ES-I3 (cell line): ENCODE results near the gene PITPNM3.

ENCODE experiments used
- H3K36me3 ChIP-seq: 2 replicates; pipeline ENCODE4 v1.6.1; 2013; ENCODE audit warnings: mild to moderate bottlenecking, low read length, control low read depth, moderate library complexity; ENCODE audit not compliant: insufficient read depth
- H3K4me1 ChIP-seq: 2 replicates; pipeline ENCODE4 v1.6.1; 2013; ENCODE audit warnings: mild to moderate bottlenecking, control low read depth, low read length; ENCODE audit not compliant: insufficient read depth
- H3K9ac ChIP-seq: 2 replicates; pipeline ENCODE4 v1.6.1; 2013; ENCODE audit warnings: low read depth, mild to moderate bottlenecking, low read length, moderate library complexity
- H3K9me3 ChIP-seq: 2 replicates; pipeline ENCODE4 v1.6.1; 2013; ENCODE audit warnings: mild to moderate bottlenecking, low read length, moderate library complexity; ENCODE audit not compliant: control insufficient read depth, insufficient read depth

The PITPNM3 gene

DNA sequence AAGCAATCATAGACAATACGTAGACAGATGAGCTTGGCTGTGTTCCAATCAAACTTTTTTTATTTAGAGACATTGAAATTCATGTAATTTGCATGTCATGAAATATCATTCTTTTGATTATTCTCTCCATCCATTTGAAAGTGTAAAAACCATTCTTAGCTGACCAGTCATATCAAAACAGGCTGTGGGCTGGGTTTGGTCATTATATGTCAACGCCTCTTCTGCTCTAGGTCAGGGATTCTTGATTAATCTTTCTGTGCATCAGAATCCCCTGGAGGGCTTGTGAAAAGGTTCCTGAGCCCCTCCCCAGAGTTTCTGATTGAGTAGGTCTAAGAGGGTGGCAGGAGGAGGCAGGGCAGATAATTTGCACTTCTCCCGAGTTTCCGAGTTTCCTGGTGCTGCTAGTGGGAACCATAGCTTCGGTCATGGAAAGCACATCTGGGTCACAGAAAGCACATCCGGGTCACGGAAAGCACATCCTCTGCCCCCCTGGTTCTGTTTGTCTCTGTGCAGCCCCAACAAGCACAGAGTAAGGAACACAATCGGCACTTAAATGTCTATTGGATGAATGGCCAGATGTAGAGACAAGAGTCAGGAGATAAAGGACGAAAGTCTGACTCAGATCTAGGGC is 95.7 kb downstream of the PITPNM3 start:
- H3K9me3 ChIP-seq = no peaks in the 10 kb centered on the region
- H3K9ac ChIP-seq = no peak overlapping the region
- H3K36me3 ChIP-seq = no peaks in the 10 kb centered on the region
- peaks cover 13% of the 10 kb centered on the region for H3K4me1 ChIP-seq

DNA sequence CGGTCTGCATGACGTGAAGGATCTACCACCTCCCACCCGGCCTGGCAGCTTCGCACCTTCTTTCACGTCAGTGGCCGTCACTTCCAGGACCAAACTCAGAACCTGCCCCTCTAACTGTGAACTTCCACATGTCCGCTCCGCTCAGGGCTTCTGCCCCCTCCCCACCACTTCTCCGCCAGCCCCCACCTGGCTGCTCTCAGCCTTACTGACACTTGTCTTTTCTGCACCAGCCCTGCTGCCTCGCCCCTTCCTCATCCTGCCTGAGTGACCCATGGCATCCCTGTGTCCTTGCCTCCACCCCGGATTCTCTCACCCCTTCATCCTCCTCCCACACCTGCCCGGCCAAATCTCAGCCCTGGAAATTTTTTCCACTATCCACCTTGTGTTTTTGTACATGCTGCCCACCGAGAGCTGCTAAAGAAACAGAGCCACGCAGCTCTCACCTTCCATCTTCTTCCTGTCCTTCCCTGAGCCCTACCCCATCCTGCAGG is 97.8 kb downstream of the PITPNM3 start:
- Histone ChIP-seq H3K36me3 (no peaks in the 10 kb centered on the region), H3K9me3 (no peaks in the 10 kb centered on the region), H3K4me1 (peaks cover 23% of the 10 kb centered on the region), H3K9ac (no peak overlapping the region)

DNA sequence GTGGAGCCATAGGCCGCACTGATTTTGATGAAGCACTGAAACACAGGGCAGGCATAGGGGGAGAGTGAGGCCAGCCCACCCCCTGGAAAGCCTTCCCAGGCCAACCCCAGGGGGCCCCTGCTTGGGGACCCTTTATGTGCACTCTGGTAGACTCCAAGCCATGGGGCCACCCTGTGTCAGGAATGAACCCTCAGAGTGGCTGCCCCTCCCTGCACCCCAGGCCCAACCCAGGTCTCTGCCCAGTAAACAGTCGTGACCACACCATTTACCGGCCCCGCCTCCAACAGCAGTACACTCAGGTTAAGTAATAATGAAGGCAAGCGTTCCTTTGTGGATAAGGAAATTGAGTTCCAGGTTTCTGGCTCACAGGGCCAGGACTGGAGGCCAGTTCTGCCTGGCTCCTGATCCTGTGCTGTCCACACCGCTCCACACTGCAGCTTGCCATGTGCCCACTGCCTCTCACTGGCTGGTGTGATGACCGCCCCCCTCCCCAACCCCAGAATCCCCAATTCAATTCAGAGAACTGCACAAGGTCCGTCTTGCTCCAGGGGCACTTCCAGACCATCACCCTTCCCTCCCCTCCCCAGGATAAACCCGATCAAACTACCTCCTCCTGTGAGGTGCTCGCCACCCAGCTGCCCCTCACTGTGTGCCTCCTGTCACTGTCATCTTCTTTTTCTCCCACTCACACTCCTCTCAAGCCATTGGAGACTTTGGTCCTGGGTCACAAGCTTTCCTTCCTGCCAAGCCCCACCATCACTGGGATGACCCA is 98.5 kb downstream of the PITPNM3 start:
- Histone ChIP-seq H3K4me1 (peaks cover 29% of the 10 kb centered on the region), H3K9ac (no peak overlapping the region), H3K36me3 (no peaks in the 10 kb centered on the region), H3K9me3 (no peaks in the 10 kb centered on the region)

DNA sequence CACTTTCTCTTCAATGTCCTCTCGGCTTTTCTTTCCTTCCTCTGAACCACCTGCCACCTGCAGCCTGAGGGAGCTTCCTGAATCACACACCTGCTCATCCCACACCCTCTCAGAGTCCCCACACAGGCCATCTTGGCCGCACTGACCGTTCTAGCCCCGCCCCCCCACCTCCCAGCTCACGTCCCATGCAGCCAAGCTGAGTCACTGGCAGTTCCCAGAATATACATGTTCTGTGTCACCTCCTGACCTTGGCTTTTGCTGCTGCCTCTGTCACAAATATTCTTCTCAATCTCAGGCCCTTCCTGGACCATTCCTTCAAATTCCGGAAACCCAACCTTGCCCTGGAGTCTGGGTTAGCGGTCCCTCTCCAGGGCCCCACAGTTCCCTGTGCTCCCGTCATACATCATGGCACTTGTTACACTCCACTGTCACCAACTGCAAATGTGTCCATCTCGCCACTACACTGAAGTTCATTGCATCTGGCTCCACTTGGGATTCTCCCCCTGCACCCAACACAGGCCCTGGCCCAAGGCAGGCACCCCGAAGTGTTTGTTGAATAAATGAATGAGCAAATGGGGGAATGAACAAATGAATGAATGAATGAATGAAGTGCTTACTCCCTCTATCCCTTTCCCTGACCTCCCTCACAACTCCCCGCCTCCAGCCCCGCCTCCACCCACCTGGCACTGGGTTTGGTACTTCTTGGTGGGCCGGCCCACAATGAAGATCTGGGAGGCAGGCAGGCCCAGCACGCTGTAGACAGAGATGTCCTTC is 99.3 kb downstream of the PITPNM3 start:
- Histone ChIP-seq H3K4me1 (peaks cover 29% of the 10 kb centered on the region), H3K9me3 (no peaks in the 10 kb centered on the region), H3K9ac (no peak overlapping the region), H3K36me3 (no peaks in the 10 kb centered on the region)

DNA sequence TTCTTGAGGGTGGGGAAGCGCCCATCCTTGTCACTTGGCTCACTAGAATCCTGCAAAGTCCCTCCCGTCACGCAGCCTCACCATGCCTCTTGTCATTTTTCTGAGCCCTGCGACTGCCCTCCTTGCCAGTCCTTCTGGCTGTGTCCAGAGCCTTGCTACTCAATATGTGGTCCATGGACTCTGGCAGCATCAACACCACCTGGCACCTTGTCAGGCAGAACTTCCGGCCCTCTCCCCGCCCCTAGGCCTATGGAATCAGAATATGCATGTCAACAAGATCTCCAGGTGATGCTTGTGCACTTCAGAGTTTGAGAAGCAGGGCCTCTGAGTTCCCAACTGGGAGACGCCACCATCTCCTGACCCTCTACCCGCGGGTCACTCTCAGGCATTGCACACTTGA is 100.0 kb downstream of the PITPNM3 start:
- Histone ChIP-seq H3K9me3 (no peaks in the 10 kb centered on the region), H3K9ac (no peak overlapping the region), H3K36me3 (no peaks in the 10 kb centered on the region), H3K4me1 (peaks cover 32% of the 10 kb centered on the region)

DNA sequence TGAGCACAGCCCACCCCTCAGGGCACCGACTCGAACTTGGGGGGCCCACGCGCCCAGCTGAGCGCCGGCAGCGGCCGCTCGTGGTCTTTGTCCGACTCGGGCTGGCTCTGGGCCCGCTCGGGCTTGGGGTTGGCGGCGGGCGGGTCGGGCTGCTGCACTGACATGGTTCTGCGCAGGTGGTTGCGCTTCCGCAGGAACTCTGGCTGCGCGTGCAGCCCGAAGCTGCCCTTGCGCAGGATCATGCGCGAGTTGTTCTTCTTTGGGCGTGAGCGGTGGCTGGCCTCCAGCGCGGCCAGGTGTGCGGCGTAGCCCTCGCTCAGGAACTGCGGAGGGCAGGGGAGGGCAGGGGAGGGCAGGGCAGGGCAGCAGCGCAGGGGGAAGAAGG is 101.0 kb downstream of the PITPNM3 start:
- Histone ChIP-seq H3K9ac (peak overlapping the region; percentile 69), H3K4me1 (peaks cover 35% of the 10 kb centered on the region), H3K9me3 (no peaks in the 10 kb centered on the region), H3K36me3 (no peaks in the 10 kb centered on the region)

DNA sequence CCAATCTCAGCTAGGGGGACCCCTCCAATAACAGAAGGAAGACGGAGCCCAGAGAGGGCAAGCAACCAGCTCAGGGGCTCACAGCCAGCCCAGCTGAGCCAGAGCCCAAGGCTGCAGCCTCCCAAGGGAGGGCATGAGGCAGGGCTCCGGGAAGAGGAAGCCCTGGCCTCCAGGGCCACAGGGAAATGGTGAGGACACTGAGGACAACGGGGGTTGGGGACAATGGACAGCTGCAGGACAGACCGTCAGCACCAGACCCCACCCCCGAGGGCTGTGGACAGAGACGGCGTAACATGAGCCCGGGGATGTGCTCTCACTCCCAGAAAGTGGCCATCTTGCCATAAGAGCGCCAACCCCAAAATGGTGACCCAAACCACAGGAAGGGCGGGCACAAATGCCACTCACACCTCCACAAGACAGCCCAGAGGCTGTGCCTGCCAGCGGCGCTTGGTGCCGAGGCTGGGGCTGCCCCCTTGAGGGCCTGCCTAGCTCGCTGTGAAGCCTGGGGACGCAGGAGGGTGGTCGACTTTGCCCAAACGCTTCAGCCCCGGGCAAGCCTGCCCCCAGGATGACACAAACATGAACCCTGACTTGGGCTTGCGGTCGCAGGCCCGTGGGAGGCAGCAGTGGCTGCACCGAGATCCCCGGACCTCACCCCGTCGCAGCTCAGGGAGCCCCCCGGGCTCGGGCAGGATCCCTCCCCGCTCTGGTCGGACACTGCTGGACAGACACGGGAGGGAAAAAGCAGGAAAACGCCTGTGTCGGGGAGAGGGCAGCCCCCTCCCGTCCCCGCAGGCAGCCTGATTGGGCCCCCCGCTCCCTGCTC is 101.6 kb downstream of the PITPNM3 start:
- Histone ChIP-seq H3K9ac (peak overlapping the region; percentile 69), H3K36me3 (0 out of 2 replicates have a peak, but pooled peaks cover 2% of the 10 kb centered on the region), H3K4me1 (peaks cover 35% of the 10 kb centered on the region), H3K9me3 (no peaks in the 10 kb centered on the region)

DNA sequence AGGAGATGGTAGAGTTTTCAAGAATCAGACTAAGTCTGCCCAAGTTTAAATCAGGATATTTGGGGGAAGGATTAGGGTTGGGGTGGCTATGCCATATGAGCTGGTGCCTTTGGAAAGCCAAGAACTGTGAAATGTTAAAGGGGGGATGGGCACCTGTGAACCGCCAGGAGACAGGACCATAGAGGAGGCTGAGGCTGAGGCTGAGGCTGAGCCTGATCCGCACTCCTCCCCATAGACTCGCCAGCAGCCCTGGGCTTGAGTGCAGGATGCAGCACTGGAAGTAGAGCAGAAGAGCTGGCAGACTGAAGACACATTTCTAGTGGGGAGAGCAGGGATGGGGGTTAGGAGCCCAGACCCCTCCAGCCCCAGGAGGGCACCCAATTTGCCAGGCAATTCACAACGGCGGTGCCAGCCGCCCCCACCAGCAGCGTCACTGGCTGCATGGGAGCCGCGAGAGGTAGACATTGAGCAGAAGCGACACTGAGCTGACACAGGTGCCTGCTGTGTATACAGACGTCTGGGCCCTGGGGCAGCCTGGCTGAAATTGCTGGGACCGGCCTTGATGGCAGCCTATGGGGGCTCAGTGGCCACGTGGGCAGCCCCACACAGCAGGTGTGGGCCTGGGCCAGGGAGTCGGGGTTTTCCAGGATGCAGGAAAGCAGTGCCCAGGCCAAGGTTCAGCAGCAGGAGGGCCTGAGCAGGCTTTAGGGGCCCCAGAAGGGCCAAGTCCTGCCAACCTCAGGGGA is 102.9 kb downstream of the PITPNM3 start:
- H3K9me3 ChIP-seq = no peaks in the 10 kb centered on the region
- H3K9ac ChIP-seq = no peak overlapping the region
- peaks cover 35% of the 10 kb centered on the region for H3K4me1 ChIP-seq
- H3K36me3 ChIP-seq = peaks cover 7% of the 10 kb centered on the region; the same call in 1 of the 2 replicates

DNA sequence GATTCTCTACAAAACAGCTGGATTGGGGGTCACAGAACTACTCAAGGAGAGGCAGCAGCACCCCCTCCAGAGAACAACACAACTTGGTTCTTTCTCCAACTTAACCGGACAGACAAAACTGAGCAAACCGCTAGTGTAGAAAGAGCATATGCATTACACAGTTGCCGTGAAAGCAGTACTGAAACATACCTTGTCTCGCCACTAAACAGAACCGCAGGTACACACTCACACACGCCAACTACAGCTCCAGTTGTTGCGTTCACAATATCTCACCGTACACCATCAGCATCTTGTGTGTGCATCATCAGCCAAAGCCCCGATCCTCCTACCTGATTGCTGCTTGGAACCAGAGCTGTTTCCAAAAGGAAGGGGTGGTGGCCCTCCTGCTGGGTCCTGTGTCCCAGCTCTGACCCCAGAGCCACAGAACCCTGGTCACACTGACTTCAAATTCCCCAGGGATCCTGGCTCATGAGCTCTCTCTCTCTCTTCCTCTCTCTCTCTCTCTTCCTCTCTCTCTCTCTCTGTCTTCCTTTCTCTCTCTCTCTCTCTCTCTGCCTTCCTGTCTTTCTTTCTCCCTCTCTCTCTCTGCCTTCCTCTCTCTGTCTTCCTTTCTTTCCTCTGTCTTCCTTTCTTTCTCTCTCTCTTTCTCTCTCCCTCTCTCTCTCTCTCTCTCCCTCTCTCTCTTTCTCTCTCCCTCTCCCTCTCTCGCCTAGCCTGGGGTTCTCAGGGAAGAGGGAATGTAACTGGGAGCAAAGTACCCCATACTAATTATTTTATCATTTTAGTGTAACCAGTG is 103.7 kb downstream of the PITPNM3 start:
- Histone ChIP-seq H3K4me1 (peaks cover 35% of the 10 kb centered on the region), H3K36me3 (peaks cover 7% of the 10 kb centered on the region; the same call in 1 of the 2 replicates), H3K9ac (no peak overlapping the region), H3K9me3 (no peaks in the 10 kb centered on the region)

DNA sequence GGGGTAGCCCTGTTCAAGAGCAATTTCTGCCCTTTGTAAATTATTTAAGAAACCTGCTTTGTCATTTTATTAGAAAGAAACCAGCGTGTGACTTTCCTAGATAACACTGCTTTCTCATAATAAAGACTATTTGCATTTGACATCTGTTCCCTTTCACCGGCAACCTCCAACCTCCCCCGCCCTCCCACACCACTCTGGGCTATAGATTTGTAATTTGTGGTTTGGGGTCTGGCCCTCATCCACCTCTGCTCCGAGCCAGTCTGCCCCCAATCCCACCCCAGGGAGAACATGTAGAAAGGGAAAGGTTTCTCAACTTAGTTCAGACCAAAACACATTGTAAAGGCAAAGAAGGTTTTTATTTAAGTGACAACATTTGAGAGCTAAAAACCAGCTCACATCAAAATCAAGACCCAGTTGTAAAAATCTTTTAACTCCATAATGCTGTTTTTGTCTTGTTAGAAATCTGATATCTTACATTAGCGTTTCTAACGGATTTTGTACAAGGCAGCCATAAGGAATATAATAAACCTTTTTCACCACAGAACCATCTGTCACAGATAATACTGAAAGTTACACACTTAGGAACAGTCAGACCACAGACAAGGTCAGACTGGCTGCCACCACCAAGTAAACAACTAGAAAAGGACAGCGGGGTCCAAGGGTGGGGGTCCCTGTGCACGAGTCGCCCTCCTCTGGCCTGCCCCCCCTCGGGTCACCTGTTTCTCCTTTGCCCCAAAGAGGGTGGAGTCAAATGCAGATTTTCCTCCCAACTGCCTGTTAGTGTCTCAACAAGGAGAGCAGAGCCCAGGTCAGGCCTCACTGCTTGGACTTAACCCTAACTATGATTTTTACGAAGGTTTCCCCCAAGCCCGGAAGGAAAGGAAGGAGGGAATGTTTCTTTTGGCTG is 105.2 kb downstream of the PITPNM3 start:
- H3K9me3 ChIP-seq = no peaks in the 10 kb centered on the region
- H3K9ac ChIP-seq = no peak overlapping the region
- H3K4me1 ChIP-seq = peaks cover 29% of the 10 kb centered on the region; the same call in 1 of the 2 replicates
- peaks cover 10% of the 10 kb centered on the region for H3K36me3 ChIP-seq

DNA sequence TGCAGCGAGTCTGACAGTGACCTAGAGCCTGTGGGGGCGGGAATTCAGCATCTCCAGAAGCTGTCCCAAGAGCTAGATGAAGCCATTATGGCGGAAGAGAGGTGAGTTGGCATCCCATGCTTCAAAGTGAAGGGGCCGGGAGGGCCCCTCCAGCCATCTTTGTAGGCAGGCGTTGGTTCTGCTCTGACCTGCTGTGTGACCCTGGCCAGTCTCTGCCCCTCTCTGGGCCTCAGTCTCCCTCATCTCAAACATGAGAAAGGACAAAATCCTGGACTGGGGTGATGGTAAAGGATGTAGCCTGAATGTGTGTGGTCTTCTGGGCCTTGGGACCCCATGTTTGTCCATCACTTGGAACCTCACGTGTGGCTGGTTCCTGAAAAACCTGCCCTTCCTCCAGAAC is 107.0 kb downstream of the PITPNM3 start:
- Histone ChIP-seq H3K9me3 (no peaks in the 10 kb centered on the region), H3K36me3 (peaks cover 14% of the 10 kb centered on the region), H3K9ac (no peak overlapping the region), H3K4me1 (peaks cover 27% of the 10 kb centered on the region)

DNA sequence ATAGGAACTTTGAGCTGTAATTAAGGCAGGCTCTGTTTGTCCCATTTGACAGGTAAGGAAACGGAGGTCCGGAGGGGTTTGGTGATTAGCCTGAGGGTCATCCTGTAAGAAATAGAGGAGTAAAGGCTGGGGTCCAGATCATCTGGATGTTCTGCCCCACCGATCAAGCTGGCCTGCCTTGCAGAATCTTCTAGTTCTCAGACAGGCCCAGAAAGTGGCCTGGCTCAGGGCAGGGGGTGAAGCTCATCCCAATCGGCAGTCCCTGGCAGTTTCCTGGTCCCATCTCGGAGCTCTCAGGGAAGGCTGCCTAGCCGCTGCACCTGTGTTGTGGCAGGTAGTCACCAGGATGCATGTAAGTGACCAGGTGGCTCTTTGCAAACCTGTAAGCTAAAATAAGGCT is 107.9 kb downstream of the PITPNM3 start:
- peaks cover 14% of the 10 kb centered on the region for H3K36me3 ChIP-seq
- no peaks in the 10 kb centered on the region for H3K9me3 ChIP-seq
- H3K4me1 ChIP-seq = peaks cover 18% of the 10 kb centered on the region
- H3K9ac ChIP-seq = no peak overlapping the region
